Natural killer cell treated with Interleukin-12 subunit alpha and Interleukin-12 subunit beta and Interleukin-15 and Interleukin-18, amount 100 ng/mL, for 72 hours (primary cell): Measurements from ENCODE around the gene PLEKHA6. TPM values are rescaled to one million over a fixed set of nuclear protein-coding genes. Genes with fewer than 3 reads are reported as not detected.
A peak's percentile ranks its signal among the peaks of the same experiment; 100 is the strongest.

Source experiments
- ATAC-seq, 2 donors: fragments of 150-1000 bp; cut with Tn5 transposase in 1 of 2; sonication (Bioruptor Pico), chemical (Tn5 transposase) in 1 of 2; 2 replicates each; pipeline ENCODE4 v1.10.0; 2021
- DNase-seq: peaks from one replicate; pipeline ENCODE4 v3.0.0; 2022; ENCODE audit warnings: low spot score
- H3K27ac Mint-ChIP-seq, 2 donors: 1 replicate in 1 of 2; 2 replicates in 1 of 2; pipeline ENCODE4 v1.8.0; 2022; ENCODE audit warnings: mixed read lengths in 2 of 2, mild to moderate bottlenecking in 1 of 2, moderate library complexity in 1 of 2
- H3K27me3 Mint-ChIP-seq, 2 donors: 1 replicate in 1 of 2; 2 replicates in 1 of 2; pipeline ENCODE4 v1.8.0; 2022; ENCODE audit warnings: mixed read lengths in 2 of 2
- H3K36me3 Mint-ChIP-seq: one replicate; pipeline ENCODE4 v1.8.0; 2022; ENCODE audit warnings: mixed read lengths
- H3K4me1 Mint-ChIP-seq, 2 donors: 1 replicate in 1 of 2; 2 replicates in 1 of 2; pipeline ENCODE4 v1.8.0; 2022; ENCODE audit warnings: low read depth in 2 of 2, mixed read lengths in 2 of 2, mild to moderate bottlenecking in 1 of 2
- H3K4me3 Mint-ChIP-seq: one replicate; pipeline ENCODE4 v1.8.0; 2022; ENCODE audit warnings: mixed read lengths
- H3K9me3 Mint-ChIP-seq: 2 replicates; pipeline ENCODE4 v1.8.0; 2022; ENCODE audit warnings: mixed read lengths
- total RNA-seq, 2 donors: library from RNA; stranded (reverse); gene quantifications; one replicate each; pipeline ENCODE4 v1.2.3, GENCODE V29; 2022

Gene PLEKHA6
- total RNA-seq, 2 donors from 2014 or later = 0.17 to 0.89 TPM

DNA sequence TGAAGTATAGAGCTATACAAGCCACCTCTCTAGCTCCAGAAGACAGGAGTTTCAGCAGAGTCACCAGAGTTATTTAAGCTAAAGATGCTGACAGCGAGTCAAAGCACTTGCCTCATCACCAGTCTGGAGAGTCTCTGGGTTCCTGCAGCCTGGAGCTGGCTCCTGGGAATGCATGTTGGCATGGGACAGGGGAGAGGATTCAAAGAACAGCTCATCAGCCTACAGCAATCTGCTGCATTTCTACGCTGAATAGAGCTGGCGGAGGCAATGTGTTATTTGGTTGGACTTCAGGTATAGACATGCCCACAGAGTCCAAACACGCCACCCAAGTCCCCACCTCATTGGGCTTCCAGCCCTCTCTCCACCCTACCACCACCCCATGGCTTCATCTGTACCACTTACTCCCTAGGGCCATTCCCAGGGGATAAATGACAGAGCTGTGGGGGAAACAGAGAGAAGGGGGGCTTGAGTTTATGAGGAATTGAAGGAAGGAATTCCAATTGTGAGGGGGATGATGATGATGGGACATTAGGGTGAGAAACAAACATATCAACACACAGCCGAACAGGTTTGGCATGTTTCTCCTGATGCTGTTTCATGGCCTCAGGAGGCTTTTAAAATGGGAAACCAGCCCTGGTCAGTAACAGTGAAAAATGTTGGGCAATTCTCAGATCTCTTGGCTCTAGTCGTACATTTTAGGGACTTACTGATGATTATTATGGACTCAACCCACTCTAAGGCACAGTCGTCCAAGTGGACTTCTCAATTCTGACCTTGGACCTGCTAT is 58.4 kb downstream of the PLEKHA6 start:
- no peak overlapping the region for H3K27ac Mint-ChIP-seq
- H3K27me3 Mint-ChIP-seq = peaks cover 26 to 34% of the 10 kb centered on the region in 2 donors
- no peak overlapping the region for H3K4me3 Mint-ChIP-seq
- H3K9me3 Mint-ChIP-seq = no peaks in the 10 kb centered on the region
- ATAC-seq = no peak
- peaks cover 0 to 7% of the 10 kb centered on the region in 2 donors for H3K4me1 Mint-ChIP-seq
- H3K36me3 Mint-ChIP-seq = no peaks in the 10 kb centered on the region
- DNase-seq = no peak

DNA sequence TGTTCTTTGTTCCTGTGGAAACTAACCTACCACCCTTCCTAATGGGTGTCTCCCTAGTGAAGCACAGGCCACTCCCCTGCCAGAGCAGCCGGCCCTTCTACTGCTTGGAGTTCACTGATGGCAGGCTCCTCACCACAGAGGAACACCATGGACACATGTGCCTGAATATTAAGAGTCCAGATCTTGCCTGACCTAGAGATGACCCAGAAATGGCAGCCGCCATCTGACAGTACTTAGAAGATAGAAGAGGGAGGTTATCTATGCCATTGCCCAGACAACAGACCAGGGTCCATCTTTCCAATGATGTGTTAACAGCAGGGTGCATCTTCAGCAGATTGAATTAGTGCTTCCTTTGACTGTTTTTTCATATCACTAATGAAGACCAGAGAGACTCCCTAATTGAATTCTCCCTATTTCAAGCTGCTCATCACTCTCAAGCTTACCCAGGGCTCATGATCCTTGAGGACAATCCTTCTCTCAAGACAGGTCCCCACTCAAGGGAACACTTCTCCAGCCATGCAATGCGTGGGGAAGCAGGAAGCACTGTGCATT is 59.8 kb downstream of the PLEKHA6 start:
- peaks cover 0 to 12% of the 10 kb centered on the region in 2 donors for H3K4me1 Mint-ChIP-seq
- H3K9me3 Mint-ChIP-seq = no peaks in the 10 kb centered on the region
- no peak overlapping the region for H3K27ac Mint-ChIP-seq
- H3K27me3 Mint-ChIP-seq = peaks cover 22 to 23% of the 10 kb centered on the region in 2 donors
- DNase-seq (no peak), ATAC-seq (no peak)
- H3K36me3 Mint-ChIP-seq = no peaks in the 10 kb centered on the region
- no peak overlapping the region for H3K4me3 Mint-ChIP-seq

DNA sequence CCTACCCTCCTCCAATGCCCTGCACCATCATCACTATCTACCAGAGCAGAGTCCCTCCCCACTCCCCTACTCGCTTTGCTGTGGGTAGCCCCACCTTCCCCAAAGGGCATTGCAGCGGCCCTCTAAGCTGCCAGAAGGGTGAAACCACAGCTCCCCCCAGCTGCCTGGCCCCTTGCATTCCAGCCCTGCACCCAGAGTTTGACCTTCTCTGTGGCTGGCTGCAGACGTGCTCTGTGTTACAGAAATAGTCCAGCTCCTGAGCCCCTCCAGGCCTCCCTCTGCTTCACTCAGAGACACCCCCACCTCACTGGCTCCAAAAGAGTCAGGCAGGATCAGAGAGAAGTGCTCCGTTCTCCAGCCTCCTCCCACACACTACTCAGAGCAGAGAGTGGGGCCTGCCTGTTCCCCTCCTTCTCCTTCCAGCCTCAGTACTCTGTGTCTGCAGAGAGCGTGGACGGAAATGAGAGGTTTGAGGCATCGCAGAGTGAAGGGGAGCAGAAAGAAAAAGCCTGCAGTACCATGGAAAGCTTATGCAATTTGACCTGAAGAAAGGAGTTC is 63.2 kb downstream of the PLEKHA6 start:
- Mint-ChIP-seq H3K9me3 (no peaks in the 10 kb centered on the region), H3K4me3 (no peak overlapping the region), H3K4me1 (peaks cover 0 to 12% of the 10 kb centered on the region in 2 donors), H3K27me3 (peaks cover 19% of the 10 kb centered on the region in 2 donors), H3K36me3 (no peaks in the 10 kb centered on the region), H3K27ac (no peak overlapping the region)
- ATAC-seq = peak in 1 of 2 donors; percentile 13
- no peak for DNase-seq

DNA sequence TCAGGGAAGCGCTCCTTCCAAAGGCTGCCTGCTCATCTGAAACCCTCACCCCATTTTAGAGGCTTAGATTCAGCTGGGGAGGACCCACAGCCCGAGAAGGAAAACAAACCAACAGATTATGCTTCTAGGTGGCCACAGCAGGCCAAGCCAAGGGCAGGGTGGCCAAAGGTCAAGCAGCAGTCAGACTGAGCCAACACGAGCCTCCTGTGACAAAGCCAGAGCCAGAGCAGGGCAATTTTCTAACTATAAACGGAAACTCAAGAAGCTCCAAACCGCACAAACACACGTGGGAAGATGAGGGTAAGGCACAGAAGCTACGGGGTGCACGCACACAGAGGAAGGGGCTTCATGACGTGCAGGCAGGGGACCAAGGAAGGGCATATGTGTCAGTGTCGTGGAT is 64.1 kb downstream of the PLEKHA6 start:
- Mint-ChIP-seq H3K4me1 (peaks cover 0 to 12% of the 10 kb centered on the region in 2 donors), H3K27me3 (peaks cover 19 to 23% of the 10 kb centered on the region in 2 donors), H3K36me3 (no peaks in the 10 kb centered on the region), H3K4me3 (no peak overlapping the region), H3K9me3 (no peaks in the 10 kb centered on the region), H3K27ac (no peak overlapping the region)
- ATAC-seq (no peak), DNase-seq (no peak)

DNA sequence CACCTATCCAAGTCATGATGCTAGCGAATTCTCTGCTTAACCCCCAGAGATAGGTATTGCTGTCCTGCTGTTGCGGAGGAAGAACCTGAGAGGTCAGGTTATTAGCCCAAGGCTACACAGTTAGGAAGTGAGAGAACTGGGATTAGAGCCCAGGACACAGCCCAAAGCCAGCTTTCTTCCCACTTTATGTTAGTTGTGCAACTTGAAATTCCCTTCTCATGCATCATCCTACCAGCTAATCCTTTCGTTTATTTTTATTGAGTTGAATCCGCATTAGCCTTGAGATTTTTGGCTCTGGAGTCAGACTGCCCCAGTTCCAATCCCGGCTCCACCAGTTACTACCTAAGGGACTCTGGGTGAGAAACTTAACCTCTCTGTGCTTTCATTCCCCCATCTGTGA is 65.4 kb downstream of the PLEKHA6 start:
- Mint-ChIP-seq H3K4me1 (peaks cover 0 to 12% of the 10 kb centered on the region in 2 donors), H3K27ac (no peak overlapping the region)

GRCh38 chr1:204293605-204294337 is 66.0 kb downstream of the PLEKHA6 start:
- Mint-ChIP-seq H3K36me3 (no peaks in the 10 kb centered on the region), H3K4me3 (no peak overlapping the region), H3K9me3 (no peaks in the 10 kb centered on the region), H3K27ac (no peak overlapping the region), H3K4me1 (peaks cover 0 to 12% of the 10 kb centered on the region in 2 donors), H3K27me3 (peaks cover 26 to 29% of the 10 kb centered on the region in 2 donors)
- ATAC-seq = no peak
- no peak for DNase-seq

More for the DNA sequence above, 65.4 kb downstream of the PLEKHA6 start:
- H3K27me3 Mint-ChIP-seq = peaks cover 27 to 30% of the 10 kb centered on the region in 2 donors
- ATAC-seq (no peak), DNase-seq (no peak)
- H3K36me3 Mint-ChIP-seq = no peaks in the 10 kb centered on the region
- H3K4me3 Mint-ChIP-seq = no peak overlapping the region
- no peaks in the 10 kb centered on the region for H3K9me3 Mint-ChIP-seq

DNA sequence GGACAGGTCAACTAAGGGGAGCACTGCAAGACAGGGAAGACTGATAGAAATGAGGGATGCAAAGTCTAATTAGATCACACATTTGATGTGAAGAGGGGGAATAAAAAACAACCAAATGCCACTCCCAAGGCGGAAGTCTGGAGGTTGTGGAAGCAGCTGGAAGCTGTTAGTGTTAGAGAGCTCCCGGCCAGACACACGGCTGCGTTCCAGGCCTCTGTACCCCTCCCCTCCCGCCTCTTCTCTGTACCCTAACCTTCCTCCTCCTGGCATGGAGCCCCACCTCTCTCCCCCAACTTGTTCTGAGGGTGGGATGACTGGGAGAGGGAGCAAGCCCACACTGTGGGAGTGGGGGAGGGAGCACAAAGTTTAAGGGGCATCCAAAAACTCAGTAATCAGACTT is 67.0 kb downstream of the PLEKHA6 start:
- H3K36me3 Mint-ChIP-seq = no peaks in the 10 kb centered on the region
- DNase-seq = no peak
- peaks cover 26 to 37% of the 10 kb centered on the region in 2 donors for H3K27me3 Mint-ChIP-seq
- H3K4me3 Mint-ChIP-seq = no peak overlapping the region
- peaks cover 4 to 12% of the 10 kb centered on the region in 2 donors for H3K4me1 Mint-ChIP-seq
- no peak for ATAC-seq
- H3K27ac Mint-ChIP-seq = no peak overlapping the region
- H3K9me3 Mint-ChIP-seq = no peaks in the 10 kb centered on the region

- no peak overlapping the region for H3K27ac Mint-ChIP-seq
- H3K4me3 Mint-ChIP-seq = no peak overlapping the region
- no peaks in the 10 kb centered on the region for H3K36me3 Mint-ChIP-seq
- no peak for ATAC-seq
- DNase-seq = no peak
- peaks cover 17 to 26% of the 10 kb centered on the region in 2 donors for H3K27me3 Mint-ChIP-seq
- H3K4me1 Mint-ChIP-seq = peaks cover 20 to 26% of the 10 kb centered on the region in 2 donors
- no peaks in the 10 kb centered on the region for H3K9me3 Mint-ChIP-seq
These were observed 70.4 kb downstream of the PLEKHA6 start for GRCh38 chr1:204289280-204289679.

- Mint-ChIP-seq H3K4me3 (peak overlapping the region; percentile 87), H3K4me1 (peaks cover 20 to 26% of the 10 kb centered on the region in 2 donors), H3K27ac (peak overlapping the region in 1 of 2 donors; percentile 65), H3K36me3 (no peaks in the 10 kb centered on the region), H3K9me3 (no peaks in the 10 kb centered on the region), H3K27me3 (peaks cover 13 to 18% of the 10 kb centered on the region in 2 donors)
- DNase-seq (no peak), ATAC-seq (no peak)
These were observed 71.6 kb downstream of the PLEKHA6 start for GRCh38 chr1:204288021-204288588.

GRCh38 chr1:204287466-204287891 is 72.2 kb downstream of the PLEKHA6 start:
- DNase-seq (no peak), ATAC-seq (no peak)
- peaks cover 14 to 19% of the 10 kb centered on the region in 2 donors for H3K27me3 Mint-ChIP-seq
- H3K27ac Mint-ChIP-seq = peak overlapping the region; percentile 65 to 80
- no peaks in the 10 kb centered on the region for H3K9me3 Mint-ChIP-seq
- no peaks in the 10 kb centered on the region for H3K36me3 Mint-ChIP-seq
- peak overlapping the region; percentile 87 for H3K4me3 Mint-ChIP-seq
- H3K4me1 Mint-ChIP-seq = peaks cover 20 to 26% of the 10 kb centered on the region in 2 donors

GRCh38 chr1:204286831-204287421 is 72.8 kb downstream of the PLEKHA6 start:
- no peak for DNase-seq
- Mint-ChIP-seq H3K4me3 (peak overlapping the region; percentile 87), H3K4me1 (peaks cover 20 to 26% of the 10 kb centered on the region in 2 donors), H3K27ac (peak overlapping the region; percentile 65 to 80), H3K27me3 (peaks cover 17 to 24% of the 10 kb centered on the region in 2 donors), H3K9me3 (no peaks in the 10 kb centered on the region), H3K36me3 (no peaks in the 10 kb centered on the region)
- ATAC-seq = peak; percentile 71 to 73

- peaks cover 20 to 26% of the 10 kb centered on the region in 2 donors for H3K4me1 Mint-ChIP-seq
- peaks cover 22 to 24% of the 10 kb centered on the region in 2 donors for H3K27me3 Mint-ChIP-seq
- H3K36me3 Mint-ChIP-seq = no peaks in the 10 kb centered on the region
- no peak overlapping the region for H3K27ac Mint-ChIP-seq
- no peak overlapping the region for H3K4me3 Mint-ChIP-seq
- ATAC-seq (no peak), DNase-seq (no peak)
- H3K9me3 Mint-ChIP-seq = no peaks in the 10 kb centered on the region
These were observed 73.4 kb downstream of the PLEKHA6 start for GRCh38 chr1:204286315-204286714.
